HFF-Myc (cell line): Measurements from ENCODE around the gene LTA4H.
"Not testable (repeated sequence)": the region's sequence is repeated elsewhere in the genome, so short reads cannot be mapped to it uniquely, and the experiment has no call there.

Experiments
- DNase-seq: peaks from one replicate; pipeline ENCODE4 v3.0.0-alpha.2; 2011; ENCODE audit warnings: low read depth; ENCODE audit errors: extremely low read depth
- H3K4me3 ChIP-seq: replicated peaks from 2 replicates; pipeline ENCODE4 v1.5.1; 2011; ENCODE audit warnings: low read depth, mild to moderate bottlenecking, control low read depth, low read length
- TF ChIP-seq, protein P1 (sequence below): IDR thresholded peaks from 2 replicates; pipeline ENCODE4 v1.5.1; 2012; ENCODE audit warnings: mild to moderate bottlenecking, low read depth, low read length, control low read depth; ENCODE audit errors: missing control alignments

LTA4H gene

GRCh38 chr12:95972832-95973456 lies 62.4 kb downstream of the LTA4H start:
- DNase-seq: no peak
- TF ChIP-seq, protein P1, sequence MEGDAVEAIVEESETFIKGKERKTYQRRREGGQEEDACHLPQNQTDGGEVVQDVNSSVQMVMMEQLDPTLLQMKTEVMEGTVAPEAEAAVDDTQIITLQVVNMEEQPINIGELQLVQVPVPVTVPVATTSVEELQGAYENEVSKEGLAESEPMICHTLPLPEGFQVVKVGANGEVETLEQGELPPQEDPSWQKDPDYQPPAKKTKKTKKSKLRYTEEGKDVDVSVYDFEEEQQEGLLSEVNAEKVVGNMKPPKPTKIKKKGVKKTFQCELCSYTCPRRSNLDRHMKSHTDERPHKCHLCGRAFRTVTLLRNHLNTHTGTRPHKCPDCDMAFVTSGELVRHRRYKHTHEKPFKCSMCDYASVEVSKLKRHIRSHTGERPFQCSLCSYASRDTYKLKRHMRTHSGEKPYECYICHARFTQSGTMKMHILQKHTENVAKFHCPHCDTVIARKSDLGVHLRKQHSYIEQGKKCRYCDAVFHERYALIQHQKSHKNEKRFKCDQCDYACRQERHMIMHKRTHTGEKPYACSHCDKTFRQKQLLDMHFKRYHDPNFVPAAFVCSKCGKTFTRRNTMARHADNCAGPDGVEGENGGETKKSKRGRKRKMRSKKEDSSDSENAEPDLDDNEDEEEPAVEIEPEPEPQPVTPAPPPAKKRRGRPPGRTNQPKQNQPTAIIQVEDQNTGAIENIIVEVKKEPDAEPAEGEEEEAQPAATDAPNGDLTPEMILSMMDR: no peak
- H3K4me3 ChIP-seq: no peak overlapping the region

DNA sequence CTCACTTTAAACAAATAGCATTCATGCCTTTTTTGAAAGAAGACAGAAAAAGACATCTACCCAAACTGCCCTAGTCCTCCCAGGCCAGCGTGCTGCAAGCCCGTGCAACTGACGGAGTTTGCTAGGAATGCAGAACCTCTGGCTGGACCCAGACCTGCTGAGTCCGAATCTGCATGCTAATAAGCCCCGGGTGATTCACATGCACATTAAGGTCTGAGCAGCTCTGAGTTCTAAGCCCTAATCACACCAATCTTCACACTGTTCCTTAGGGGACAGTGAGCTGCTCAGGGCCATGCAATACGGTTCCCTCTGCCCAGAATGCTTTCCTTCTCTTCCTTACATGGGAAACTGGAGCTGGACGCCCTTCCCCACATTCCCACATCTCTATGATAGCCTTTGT lies 64.5 kb downstream of the LTA4H start:
- no peak for DNase-seq
- TF ChIP-seq, protein P1: no peak
- H3K4me3 ChIP-seq: no peak overlapping the region

GRCh38 chr12:95969116-95969515 lies 66.3 kb downstream of the LTA4H start:
- not testable (repeated sequence) for DNase-seq, H3K4me3 ChIP-seq

DNA sequence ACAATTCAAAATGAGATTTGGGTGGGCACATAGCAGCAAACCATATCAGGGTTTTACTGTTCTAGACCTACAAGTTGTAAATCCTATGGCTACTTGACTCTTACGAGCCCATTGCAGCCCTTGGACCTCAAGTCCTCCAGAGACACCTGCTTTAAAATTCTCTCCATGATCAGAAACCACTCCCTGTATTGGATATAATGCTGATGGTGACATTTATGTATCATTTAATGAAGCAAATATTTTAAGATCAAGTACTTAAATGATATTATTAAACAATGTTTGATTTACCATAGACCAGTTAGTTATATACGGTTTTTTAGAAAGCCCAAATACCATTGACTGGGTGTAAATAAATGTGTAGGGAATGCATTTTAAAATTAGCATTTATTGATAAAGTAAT lies 68.1 kb downstream of the LTA4H start:
- TF ChIP-seq, protein P1: no peak

GRCh38 chr12:95966287-95966870 lies 69.0 kb downstream of the LTA4H start:
- TF ChIP-seq, protein P1: no peak
- no peak overlapping the region for H3K4me3 ChIP-seq
- DNase-seq: no peak

More for the DNA sequence above, 68.1 kb downstream of the LTA4H start:
- no peak for DNase-seq
- H3K4me3 ChIP-seq: no peak overlapping the region

- DNase-seq: no peak
- H3K4me3 ChIP-seq: no peak overlapping the region
- TF ChIP-seq, protein P1: peak; percentile 14
Measured at GRCh38 chr12:95963096-95963495, 72.3 kb downstream of the LTA4H start.

DNA sequence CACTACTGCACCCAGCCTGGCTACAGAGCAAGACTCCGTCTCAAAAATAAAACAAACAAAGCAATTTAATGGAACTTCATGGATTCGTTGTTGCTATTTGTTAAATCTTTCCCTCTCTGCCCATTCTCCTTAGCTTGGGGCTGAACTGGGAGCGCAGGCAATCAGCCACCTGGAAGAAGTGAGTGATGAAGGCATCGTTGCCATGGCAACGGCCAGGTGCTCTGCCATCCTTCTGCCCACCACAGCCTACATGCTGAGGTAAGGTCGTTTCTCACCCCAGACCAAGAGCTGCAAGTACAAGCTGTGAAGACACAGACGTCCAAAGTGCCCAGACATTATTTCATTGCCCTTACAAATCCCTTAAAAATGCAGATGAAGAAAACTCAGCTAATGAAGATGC lies 73.2 kb downstream of the LTA4H start:
- TF ChIP-seq, protein P1: no peak
- H3K4me3 ChIP-seq: no peak overlapping the region
- DNase-seq: no peak
